PC-3 (cell line): ENCODE measurements around the gene DMAC2.

Experiments used
- EZH2phosphoT487 ChIP-seq: fragments of 300-600 bp; sonication (generic); IDR thresholded peaks from 2 replicates; pipeline ENCODE4 v1.6.1; 2018; ENCODE audit warnings: mild to moderate bottlenecking, antibody characterized with exemption, low read length, borderline replicate concordance
- TF ChIP-seq, protein P1 (sequence below): fragments of 300-600 bp; sonication (generic); conservative IDR thresholded peaks from 2 replicates; pipeline ENCODE4 v1.5.1; 2017; ENCODE audit warnings: antibody characterized with exemption, low read depth, mild to moderate bottlenecking, low read length

DNA sequence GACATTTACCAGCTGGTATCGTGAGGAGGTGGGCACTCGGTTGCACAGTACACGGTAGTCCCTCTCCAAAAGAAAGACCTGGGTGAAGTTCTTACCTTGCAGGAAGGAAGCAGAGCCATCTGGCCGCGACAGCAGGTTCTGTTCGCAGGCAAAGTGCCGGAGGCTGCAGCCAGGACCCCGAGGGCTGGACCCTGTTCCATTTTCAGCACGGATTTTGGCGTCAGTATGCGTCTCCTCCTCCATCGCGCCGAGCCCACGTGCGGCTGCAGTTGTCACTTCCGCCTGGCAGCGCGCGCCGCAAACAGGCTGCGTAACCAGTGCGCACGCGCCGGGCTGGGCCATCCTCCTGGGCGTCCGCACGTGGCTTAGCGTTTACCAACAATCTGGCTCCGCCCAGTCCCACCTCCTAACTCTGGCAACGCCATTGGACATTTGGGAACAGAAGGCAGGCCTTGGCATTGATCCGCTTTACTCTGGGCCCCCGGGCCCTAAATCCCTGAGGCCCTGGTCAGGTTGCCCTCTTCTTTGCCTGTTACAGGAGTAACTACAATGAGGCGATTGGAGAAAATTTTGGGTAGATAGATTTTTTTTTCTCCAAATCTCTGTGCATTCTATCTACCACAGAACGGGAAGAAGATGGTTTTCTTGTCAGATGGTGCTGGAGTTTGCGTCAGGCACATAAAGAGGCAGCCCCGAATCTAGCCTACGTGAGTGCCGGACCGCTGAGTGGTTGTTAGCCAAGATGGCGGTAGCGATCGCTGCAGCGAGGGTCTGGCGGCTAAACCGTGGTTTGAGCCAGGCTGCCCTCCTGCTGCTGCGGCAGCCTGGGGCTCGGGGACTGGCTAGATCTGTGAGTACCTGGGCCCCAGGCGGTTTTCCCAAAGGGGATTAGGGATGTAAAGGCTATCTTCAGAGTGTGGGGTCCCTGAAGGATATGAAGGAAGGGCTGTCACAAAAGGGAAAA, 42.3 kb downstream of the DMAC2 start, which contains the start of the genes BCKDHA and EXOSC5:
- TF ChIP-seq, protein P1, sequence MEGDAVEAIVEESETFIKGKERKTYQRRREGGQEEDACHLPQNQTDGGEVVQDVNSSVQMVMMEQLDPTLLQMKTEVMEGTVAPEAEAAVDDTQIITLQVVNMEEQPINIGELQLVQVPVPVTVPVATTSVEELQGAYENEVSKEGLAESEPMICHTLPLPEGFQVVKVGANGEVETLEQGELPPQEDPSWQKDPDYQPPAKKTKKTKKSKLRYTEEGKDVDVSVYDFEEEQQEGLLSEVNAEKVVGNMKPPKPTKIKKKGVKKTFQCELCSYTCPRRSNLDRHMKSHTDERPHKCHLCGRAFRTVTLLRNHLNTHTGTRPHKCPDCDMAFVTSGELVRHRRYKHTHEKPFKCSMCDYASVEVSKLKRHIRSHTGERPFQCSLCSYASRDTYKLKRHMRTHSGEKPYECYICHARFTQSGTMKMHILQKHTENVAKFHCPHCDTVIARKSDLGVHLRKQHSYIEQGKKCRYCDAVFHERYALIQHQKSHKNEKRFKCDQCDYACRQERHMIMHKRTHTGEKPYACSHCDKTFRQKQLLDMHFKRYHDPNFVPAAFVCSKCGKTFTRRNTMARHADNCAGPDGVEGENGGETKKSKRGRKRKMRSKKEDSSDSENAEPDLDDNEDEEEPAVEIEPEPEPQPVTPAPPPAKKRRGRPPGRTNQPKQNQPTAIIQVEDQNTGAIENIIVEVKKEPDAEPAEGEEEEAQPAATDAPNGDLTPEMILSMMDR, result no peak
- no peak for TF ChIP-seq EZH2phosphoT487
